ENCODE measurements around the gene SGMS1. TPM values are rescaled to one million over a fixed set of nuclear protein-coding genes. Genes with fewer than 3 reads are reported as not detected.
A peak's percentile ranks its signal among the peaks of the same experiment; 100 is the strongest.
"Not testable (repeated sequence)": the region's sequence is repeated elsewhere in the genome, so short reads cannot be mapped to it uniquely, and the experiment has no call there.

The SGMS1 gene
- total RNA-seq, 4 donors from 2014 or later, result 107 to 234 (median 134) TPM

DNA sequence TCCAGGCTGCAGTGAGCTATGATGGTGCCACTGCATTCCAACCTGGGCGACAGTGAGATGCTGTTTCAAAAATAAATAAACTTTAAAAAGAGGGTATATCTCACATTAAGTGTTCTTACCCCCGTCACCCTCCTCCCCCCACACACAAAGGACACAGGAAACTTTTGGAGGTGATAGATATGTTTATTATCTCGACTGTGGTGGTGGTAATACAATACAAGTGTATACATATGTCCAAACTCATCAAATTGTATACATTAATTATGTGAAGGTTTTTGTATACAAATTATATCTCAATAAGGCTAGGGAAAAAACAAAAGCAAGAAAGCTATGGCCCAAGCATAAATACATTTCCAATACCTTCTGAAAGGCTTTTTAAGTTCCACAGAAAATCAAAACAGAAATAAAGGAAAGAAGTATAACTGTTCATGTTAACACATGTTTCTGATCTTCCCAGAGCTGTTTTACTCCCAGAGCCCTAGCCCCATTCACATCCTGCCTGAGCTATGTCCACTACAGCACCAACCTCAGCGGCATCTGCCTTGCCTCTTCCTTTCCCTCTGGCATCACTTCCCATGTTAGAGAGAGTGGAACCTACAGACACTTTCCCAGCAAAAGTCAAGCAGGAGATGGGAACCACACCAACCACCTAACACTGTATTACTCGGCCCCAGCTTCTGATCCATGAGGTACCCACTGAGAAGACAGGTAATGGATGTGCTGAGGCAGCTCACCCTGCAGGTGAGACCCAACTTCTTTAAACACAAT is 48.1 kb downstream of the SGMS1 start:
- WGBS, 2 donors, result 72 to 80% methylated on average over 5 of the region's 5 CpGs
- no peaks in the 10 kb centered on the region for H3K36me3 ChIP-seq

DNA sequence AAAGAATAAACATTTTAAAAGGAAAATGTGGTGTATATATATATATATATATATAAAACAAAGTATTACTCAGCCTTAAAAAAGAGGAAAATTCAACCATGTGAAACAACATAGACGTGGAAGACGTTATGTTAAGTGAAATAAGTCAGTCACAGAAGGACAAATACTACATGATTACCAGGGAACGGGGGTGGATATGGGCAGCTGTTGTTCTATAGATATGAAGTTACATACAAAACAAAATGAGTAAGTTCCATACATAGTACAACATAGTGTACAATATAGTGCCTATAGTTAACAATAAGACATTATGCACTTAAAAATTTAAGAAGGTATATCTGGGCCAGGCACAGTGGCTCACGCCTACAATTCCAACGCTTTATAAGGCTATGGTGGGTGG is 48.8 kb downstream of the SGMS1 start:
- DNase-seq (ENCODE audit: low spot score in 2 of 2), result no peak
- no peak for TF ChIP-seq POLR2A (IDR thresholded peaks at IDR 0.05)
- TF ChIP-seq, protein P1, sequence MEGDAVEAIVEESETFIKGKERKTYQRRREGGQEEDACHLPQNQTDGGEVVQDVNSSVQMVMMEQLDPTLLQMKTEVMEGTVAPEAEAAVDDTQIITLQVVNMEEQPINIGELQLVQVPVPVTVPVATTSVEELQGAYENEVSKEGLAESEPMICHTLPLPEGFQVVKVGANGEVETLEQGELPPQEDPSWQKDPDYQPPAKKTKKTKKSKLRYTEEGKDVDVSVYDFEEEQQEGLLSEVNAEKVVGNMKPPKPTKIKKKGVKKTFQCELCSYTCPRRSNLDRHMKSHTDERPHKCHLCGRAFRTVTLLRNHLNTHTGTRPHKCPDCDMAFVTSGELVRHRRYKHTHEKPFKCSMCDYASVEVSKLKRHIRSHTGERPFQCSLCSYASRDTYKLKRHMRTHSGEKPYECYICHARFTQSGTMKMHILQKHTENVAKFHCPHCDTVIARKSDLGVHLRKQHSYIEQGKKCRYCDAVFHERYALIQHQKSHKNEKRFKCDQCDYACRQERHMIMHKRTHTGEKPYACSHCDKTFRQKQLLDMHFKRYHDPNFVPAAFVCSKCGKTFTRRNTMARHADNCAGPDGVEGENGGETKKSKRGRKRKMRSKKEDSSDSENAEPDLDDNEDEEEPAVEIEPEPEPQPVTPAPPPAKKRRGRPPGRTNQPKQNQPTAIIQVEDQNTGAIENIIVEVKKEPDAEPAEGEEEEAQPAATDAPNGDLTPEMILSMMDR (IDR thresholded peaks at IDR 0.05), result no peak
- no peak for TF ChIP-seq EP300 (IDR thresholded peaks at IDR 0.05)
- Histone ChIP-seq H3K4me3 (no peak overlapping the region), H3K36me3 (no peaks in the 10 kb centered on the region), H3K27ac (no peak overlapping the region), H3K9me3 (no peaks in the 10 kb centered on the region), H3K4me1 (peaks cover 0 to 56% (median 23%) of the 10 kb centered on the region in 4 donors), H3K27me3 (no peaks in the 10 kb centered on the region)
- 93 to 99% methylated on average over 5 of the region's 5 CpGs for WGBS, 2 donors

More for the DNA sequence above, 48.1 kb downstream of the SGMS1 start:
- Histone ChIP-seq H3K4me3 (no peak overlapping the region), H3K9me3 (no peaks in the 10 kb centered on the region), H3K27ac (peak overlapping the region in 2 of 4 donors; percentile 60 to 66), H3K4me1 (peaks cover 0 to 53% (median 23%) of the 10 kb centered on the region in 4 donors), H3K27me3 (no peaks in the 10 kb centered on the region)
- TF ChIP-seq, protein P1 (IDR thresholded peaks at IDR 0.05), result no peak
- TF ChIP-seq POLR2A (IDR thresholded peaks at IDR 0.05) (no peak), EP300 (IDR thresholded peaks at IDR 0.05) (no peak)
- DNase-seq (ENCODE audit: low spot score in 2 of 2), result no peak

DNA sequence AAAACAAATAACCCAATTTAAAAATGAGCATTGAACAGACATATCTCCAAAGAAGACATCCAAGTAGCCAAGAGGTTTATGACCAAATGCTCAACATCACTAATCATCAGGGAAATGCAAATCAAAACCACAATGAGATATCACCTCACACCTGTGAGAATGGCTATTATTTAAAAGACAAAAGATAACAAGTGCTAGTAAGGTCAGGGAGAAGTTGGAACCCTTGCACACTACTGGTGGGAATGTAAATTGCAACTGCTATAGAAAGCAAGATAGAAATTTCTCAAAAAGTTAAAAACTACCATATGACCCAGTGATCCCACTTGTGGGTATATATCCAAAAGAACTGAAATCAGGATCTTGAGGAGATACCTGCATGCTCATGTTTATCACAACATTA is 49.5 kb downstream of the SGMS1 start:
- Histone ChIP-seq H3K36me3 (no peaks in the 10 kb centered on the region), H3K4me1 (peaks cover 0 to 56% (median 23%) of the 10 kb centered on the region in 4 donors), H3K27me3 (no peaks in the 10 kb centered on the region), H3K9me3 (no peaks in the 10 kb centered on the region), H3K4me3 (no peak overlapping the region), H3K27ac (no peak overlapping the region)
- DNase-seq (ENCODE audit: low spot score in 2 of 2), result no peak
- TF ChIP-seq POLR2A (IDR thresholded peaks at IDR 0.05) (no peak), EP300 (IDR thresholded peaks at IDR 0.05) (no peak)
- TF ChIP-seq, protein P1 (IDR thresholded peaks at IDR 0.05), result no peak

DNA sequence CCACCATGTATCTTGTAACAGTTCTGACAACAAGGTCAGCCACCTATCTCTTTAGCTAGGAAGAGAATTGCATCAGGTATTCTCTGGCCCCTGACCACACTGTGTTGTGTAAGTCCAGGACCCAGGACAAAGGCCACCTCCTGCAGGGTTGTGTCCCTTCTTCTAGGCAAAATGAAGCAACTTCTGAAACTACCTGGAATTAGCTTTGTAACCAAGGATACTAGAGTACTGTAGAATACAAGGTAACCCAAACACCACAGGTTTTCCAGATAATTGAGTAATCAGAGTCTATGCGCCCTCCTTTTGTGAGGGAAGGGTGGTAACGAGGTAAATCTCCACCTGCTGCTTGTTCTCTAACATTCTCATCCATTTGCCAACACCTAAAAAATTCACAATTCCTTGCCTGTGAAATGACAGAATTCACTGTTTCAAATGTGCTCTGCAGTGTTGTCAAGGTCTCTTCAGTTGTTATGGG is 51.7 kb downstream of the SGMS1 start:
- whole genome bisulfite sequencing, 2 donors, result 79 to 83% methylated on average over 2 of the region's 2 CpGs
- no peaks in the 10 kb centered on the region for H3K36me3 ChIP-seq
- H3K4me1 ChIP-seq, result peaks cover 0 to 35% (median 14%) of the 10 kb centered on the region in 4 donors
- DNase-seq (ENCODE audit: low spot score in 2 of 2), result no peak
- H3K9me3 ChIP-seq, result no peaks in the 10 kb centered on the region
- H3K27me3 ChIP-seq, result no peaks in the 10 kb centered on the region
- TF ChIP-seq POLR2A (IDR thresholded peaks at IDR 0.05), result no peak
- TF ChIP-seq EP300 (IDR thresholded peaks at IDR 0.05), result no peak
- TF ChIP-seq, protein P1 (IDR thresholded peaks at IDR 0.05), result no peak
- H3K27ac ChIP-seq, result peak overlapping the region in 1 of 4 donors; percentile 14
- no peak overlapping the region for H3K4me3 ChIP-seq

DNA sequence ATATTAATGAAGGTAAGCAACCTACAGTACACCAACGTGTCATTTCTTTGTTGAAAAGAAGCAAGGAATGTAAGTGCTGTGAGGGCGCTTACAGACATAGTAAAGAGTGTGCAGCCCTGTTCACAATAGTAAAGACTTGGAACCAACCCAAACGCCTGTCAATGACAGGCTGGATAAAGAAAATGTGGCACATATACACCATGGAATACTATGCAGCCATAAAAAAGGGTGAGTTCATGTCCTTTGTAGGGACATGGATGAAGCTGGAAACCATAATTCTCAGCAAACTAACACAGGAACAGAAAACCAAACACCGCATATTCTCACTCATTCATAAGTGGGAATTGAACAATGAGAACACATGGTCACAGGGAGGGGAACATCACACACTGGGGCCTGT is 55.0 kb downstream of the SGMS1 start:
- not testable (repeated sequence) for H3K9me3 ChIP-seq; H3K27me3 ChIP-seq; H3K36me3 ChIP-seq; DNase-seq (ENCODE audit: low spot score in 2 of 2); H3K4me3 ChIP-seq; H3K27ac ChIP-seq
- whole genome bisulfite sequencing, 2 donors, result 95 to 96% methylated on average over 4 of the region's 4 CpGs
- peaks cover 0 to 27% (median 4%) of the 10 kb centered on the region in 4 donors for H3K4me1 ChIP-seq
